ENCODE results near the gene ARIH1. TPM values are rescaled to one million over a fixed set of nuclear protein-coding genes. Genes with fewer than 3 reads are reported as not detected.

The ARIH1 gene
- total RNA-seq, 1 experiment from 2014 or later: 209 TPM

- H3K4me3 ChIP-seq (replicated peaks in 1 of 2; ENCODE audit: low read depth in 1 of 2, low read length in 2 of 2): no peak overlapping the region
These were observed 33.4 kb downstream of the ARIH1 start for GRCh38 chr15:72507402-72508092.

More at GRCh38 chr15:72507402-72508092, 33.4 kb downstream of the ARIH1 start:
- no peaks in the 10 kb centered on the region for H3K9me2 ChIP-seq (ENCODE audit: insufficient read depth)
- no peak for DNase-seq (ENCODE audit: low read depth, low spot score)
- no peak for ATAC-seq
- peaks cover 96% of the 10 kb centered on the region for H3K79me2 ChIP-seq (ENCODE audit: insufficient read depth, low read length)
- no peak overlapping the region for H3K9ac ChIP-seq (ENCODE audit: low read length)
- RAD21 ChIA-PET (ENCODE audit: low non-redundant PET in 1 of 2, low total read pairs in 2 of 2, uncharacterized antibody in 2 of 2, unreplicated experiment in 2 of 2): no interaction called here
- BruUV-seq (replicated peaks): no TSS peak
- H2AFZ ChIP-seq (ENCODE audit: low read depth, low read length, poor library complexity, severe bottlenecking): no peak overlapping the region
- H3K36me3 ChIP-seq (ENCODE audit: control insufficient read depth in 1 of 2, insufficient read depth in 2 of 2, low read length in 2 of 2): no peaks in the 10 kb centered on the region
- H3K27ac ChIP-seq (ENCODE audit: low read depth, low read length): no peak overlapping the region
- peaks cover 16% of the 10 kb centered on the region; the same call in 1 of the 2 replicates for H4K20me1 ChIP-seq (ENCODE audit: insufficient read depth)
- POLR2A ChIA-PET: no interaction called here
- no peaks in the 10 kb centered on the region for H3K27me3 ChIP-seq (ENCODE audit: insufficient read depth, low read length)
- intact Hi-C loops (cut with micrococcal nuclease): no loop called here
- CTCF ChIA-PET: no interaction called here
- no peak for TF ChIP-seq ZNF274 (IDR thresholded peaks at IDR 0.05; ENCODE audit: low read depth, low read length)
- TF ChIP-seq FOSL1 (IDR thresholded peaks at IDR 0.05; ENCODE audit: low read depth): no peak
- no peak for TF ChIP-seq JUND (IDR thresholded peaks at IDR 0.05)
- no peak for TF ChIP-seq MAX (IDR thresholded peaks at IDR 0.05)
- no peak for TF ChIP-seq EGR1 (IDR thresholded peaks at IDR 0.05; ENCODE audit: low read depth)
- TF ChIP-seq SP1 (IDR thresholded peaks at IDR 0.05; ENCODE audit: low read depth): no peak
- no peak for TF ChIP-seq SIN3A (IDR thresholded peaks at IDR 0.05; ENCODE audit: low read depth)
- TF ChIP-seq REST (IDR thresholded peaks at IDR 0.05; ENCODE audit: low read depth): no peak
- no peak for TF ChIP-seq POLR2A (IDR thresholded peaks at IDR 0.05; ENCODE audit: borderline replicate concordance, extremely low read depth, insufficient read depth, insufficient read length)
- TF ChIP-seq TCF7L2 (IDR thresholded peaks at IDR 0.05; ENCODE audit: borderline replicate concordance, extremely low read depth, insufficient read depth, insufficient read length): no peak
- no peak for TF ChIP-seq POLR2AphosphoS5 (IDR thresholded peaks at IDR 0.05; ENCODE audit: low read depth, low read length)
- no peak for TF ChIP-seq ATF3 (IDR thresholded peaks at IDR 0.05)
- no peak overlapping the region for H3K4me2 ChIP-seq (ENCODE audit: low read length)
- H3K9me3 ChIP-seq (ENCODE audit: control insufficient read depth in 1 of 2, insufficient read depth in 1 of 2, low read depth in 1 of 2, low read length in 2 of 2): no peaks in the 10 kb centered on the region
- no peaks in the 10 kb centered on the region for H3K4me1 ChIP-seq (ENCODE audit: control insufficient read depth in 1 of 2, insufficient read depth in 2 of 2, low read length in 2 of 2)

All from HCT116 (cell line).